HepG2 (cell line): ENCODE results near the gene PTGR3. TPM values are rescaled to one million over a fixed set of nuclear protein-coding genes. Genes with fewer than 3 reads are reported as not detected.

Source experiments
- ATF7 ChIP-seq, 2 experiments: fragments of 450-650 bp in 1 of 2; sonication (generic) in 1 of 2; formaldehyde crosslinking in 1 of 2; IDR thresholded peaks; 2 replicates each; pipeline versions ENCODE4 v1.4.0 to v1.6.1; 2016 to 2020; ENCODE audit warnings: antibody characterized with exemption in 1 of 2, mild to moderate bottlenecking in 1 of 2, missing genetic modification reagents in 1 of 2
- ATRX ChIP-seq: sonication (generic); formaldehyde crosslinking; IDR thresholded peaks from 2 replicates; pipeline ENCODE4 v1.4.0; 2020; ENCODE audit warnings: missing genetic modification reagents, borderline replicate concordance
- FOSL1 ChIP-seq: sonication (generic); formaldehyde crosslinking; IDR thresholded peaks from 2 replicates; pipeline ENCODE4 v1.9.0; 2021; ENCODE audit warnings: missing genetic modification reagents, borderline replicate concordance
- FOXO1 ChIP-seq: sonication (generic); formaldehyde crosslinking; IDR thresholded peaks from 2 replicates; pipeline ENCODE4 v1.4.0; 2020; ENCODE audit warnings: missing genetic modification reagents
- HDAC1 ChIP-seq: sonication (generic); formaldehyde crosslinking; IDR thresholded peaks from 2 replicates; pipeline ENCODE4 v1.5.1; 2020; ENCODE audit warnings: mild to moderate bottlenecking, missing genetic modification reagents
- HNRNPL ChIP-seq: fragments of 200-400 bp; formaldehyde crosslinking; IDR thresholded peaks from 2 replicates; pipeline ENCODE4 v1.6.1; 2017; ENCODE audit warnings: mild to moderate bottlenecking, low read depth, low read length
- LCORL ChIP-seq, 2 experiments: fragments of 450-650 bp in 1 of 2; sonication (generic) in 1 of 2; formaldehyde crosslinking in 1 of 2; IDR thresholded peaks; 2 replicates each; pipeline versions ENCODE4 v1.5.0 to v1.6.1; 2017 to 2020; ENCODE audit warnings: antibody characterized with exemption in 1 of 2, missing genetic modification reagents in 1 of 2
- MAFF ChIP-seq: IDR thresholded peaks from 2 replicates; pipeline ENCODE4 v1.6.1; 2011; ENCODE audit warnings: low read depth, low read length, improper control_type of control experiment
- NCOA2 ChIP-seq: sonication (generic); formaldehyde crosslinking; IDR thresholded peaks from 2 replicates; pipeline ENCODE4 v1.8.0; 2022; ENCODE audit warnings: inconsistent platforms
- PHF8 ChIP-seq: sonication (generic); formaldehyde crosslinking; IDR thresholded peaks from 2 replicates; pipeline ENCODE4 v1.5.0; 2020; ENCODE audit warnings: missing genetic modification reagents
- RORA ChIP-seq: sonication (generic); formaldehyde crosslinking; IDR thresholded peaks from 2 replicates; pipeline ENCODE4 v1.5.0; 2020; ENCODE audit warnings: mild to moderate bottlenecking, missing genetic modification reagents, moderate library complexity
- SMAD1 ChIP-seq: sonication (generic); formaldehyde crosslinking; IDR thresholded peaks from 2 replicates; pipeline ENCODE4 v1.4.0; 2020; ENCODE audit warnings: missing genetic modification reagents, low read depth, mild to moderate bottlenecking, borderline replicate concordance
- TAF15 ChIP-seq: fragments of 200-400 bp; formaldehyde crosslinking; IDR thresholded peaks from one replicate; pipeline ENCODE4 v1.6.1; 2018; ENCODE audit warnings: mild to moderate bottlenecking, low read depth, low read length; ENCODE audit not compliant: poor library complexity, severe bottlenecking
- TCF12 ChIP-seq, 2 experiments: fragments of 450-650 bp in 1 of 2; sonication (generic) in 1 of 2; formaldehyde crosslinking in 1 of 2; IDR thresholded peaks; 2 replicates each; pipeline versions ENCODE4 v1.6.1 to v1.8.0; 2017 to 2022; ENCODE audit warnings: antibody characterized with exemption in 1 of 2, mild to moderate bottlenecking in 1 of 2, missing genetic modification reagents in 1 of 2, moderate library complexity in 1 of 2
- TEAD3 ChIP-seq: optimal IDR thresholded peaks from 2 replicates; pipeline ENCODE3; 2016; ENCODE audit warnings: borderline replicate concordance
- ZBTB7B ChIP-seq: sonication (generic); formaldehyde crosslinking; IDR thresholded peaks from 2 replicates; pipeline ENCODE4 v1.4.0; 2020; ENCODE audit warnings: missing genetic modification reagents
- ZEB1 ChIP-seq: IDR thresholded peaks from 2 replicates; pipeline ENCODE4 v1.6.1; 2012; ENCODE audit warnings: mild to moderate bottlenecking, low read depth, inconsistent platforms; ENCODE audit not compliant: insufficient replicate concordance
- ZFP91 ChIP-seq: sonication (generic); formaldehyde crosslinking; IDR thresholded peaks from 2 replicates; pipeline ENCODE4 v1.9.0; 2022; ENCODE audit warnings: missing genetic modification reagents, mild to moderate bottlenecking, borderline replicate concordance
- ZNF235 ChIP-seq: sonication (generic); formaldehyde crosslinking; IDR thresholded peaks from 2 replicates; pipeline ENCODE4 v1.8.1; 2023; ENCODE audit warnings: mild to moderate bottlenecking, missing genetic modification reagents, borderline replicate concordance
- ZNF275 ChIP-seq: sonication (generic); formaldehyde crosslinking; IDR thresholded peaks from 2 replicates; pipeline ENCODE4 v1.8.0; 2022; ENCODE audit warnings: missing genetic modification reagents, mild to moderate bottlenecking, inconsistent platforms, borderline replicate concordance
- ZNF30 ChIP-seq: sonication (generic); formaldehyde crosslinking; IDR thresholded peaks from 2 replicates; pipeline ENCODE4 v1.5.0; 2020; ENCODE audit warnings: mild to moderate bottlenecking, missing genetic modification reagents
- ZNF354B ChIP-seq: sonication (generic); formaldehyde crosslinking; IDR thresholded peaks from 2 replicates; pipeline ENCODE4 v1.8.0; 2022; ENCODE audit warnings: mild to moderate bottlenecking, missing genetic modification reagents
- ZNF589 ChIP-seq: sonication (generic); formaldehyde crosslinking; conservative IDR thresholded peaks from 2 replicates; pipeline ENCODE4 v1.8.0; 2022; ENCODE audit warnings: mild to moderate bottlenecking, moderate library complexity, missing genetic modification reagents
- polyA plus RNA-seq, 8 experiments: library from polyadenylated mRNA; depleted of rRNA in 3 of 8; stranded (reverse) in 7 of 8; unstranded in 1 of 8; fragments of >200 nt; fragmentation: Illumina TruSeq in 4 of 8; extraction: Trizol in 4 of 8; gene quantifications; 2 replicates each; pipeline versions ENCODE4 v1.2.1 to v1.2.3, GENCODE V29; 2011 to 2016; ENCODE audit warnings: low read depth in 4 of 8, missing spikeins in 1 of 8, mixed read lengths in 1 of 8; ENCODE audit not compliant: insufficient read depth in 1 of 8
- total RNA-seq, 5 experiments: library from RNA; depleted of rRNA; stranded (reverse); fragments of >200 nt; fragmentation: Illumina TruSeq; extraction: Trizol; gene quantifications; 2 replicates each; pipeline ENCODE4 v1.2.3, GENCODE V29; 2016; ENCODE audit warnings: low read depth in 1 of 5
- TF ChIP-seq, protein P1 (sequence below): sonication (generic); formaldehyde crosslinking; IDR thresholded peaks from 2 replicates; pipeline ENCODE4 v1.9.0; 2021; ENCODE audit warnings: missing genetic modification reagents, mild to moderate bottlenecking, borderline replicate concordance
- TF ChIP-seq, protein P2 (sequence below): sonication (generic); formaldehyde crosslinking; IDR thresholded peaks from 2 replicates; pipeline ENCODE4 v1.4.0; 2020; ENCODE audit warnings: mild to moderate bottlenecking, missing genetic modification reagents

Gene PTGR3
- total and polyA plus RNA-seq, 2 of the 13 experiments (the other 11 are each of a cell fraction or from before 2014, with no cell fraction given) = 11.5 to 25.3 TPM

DNA sequence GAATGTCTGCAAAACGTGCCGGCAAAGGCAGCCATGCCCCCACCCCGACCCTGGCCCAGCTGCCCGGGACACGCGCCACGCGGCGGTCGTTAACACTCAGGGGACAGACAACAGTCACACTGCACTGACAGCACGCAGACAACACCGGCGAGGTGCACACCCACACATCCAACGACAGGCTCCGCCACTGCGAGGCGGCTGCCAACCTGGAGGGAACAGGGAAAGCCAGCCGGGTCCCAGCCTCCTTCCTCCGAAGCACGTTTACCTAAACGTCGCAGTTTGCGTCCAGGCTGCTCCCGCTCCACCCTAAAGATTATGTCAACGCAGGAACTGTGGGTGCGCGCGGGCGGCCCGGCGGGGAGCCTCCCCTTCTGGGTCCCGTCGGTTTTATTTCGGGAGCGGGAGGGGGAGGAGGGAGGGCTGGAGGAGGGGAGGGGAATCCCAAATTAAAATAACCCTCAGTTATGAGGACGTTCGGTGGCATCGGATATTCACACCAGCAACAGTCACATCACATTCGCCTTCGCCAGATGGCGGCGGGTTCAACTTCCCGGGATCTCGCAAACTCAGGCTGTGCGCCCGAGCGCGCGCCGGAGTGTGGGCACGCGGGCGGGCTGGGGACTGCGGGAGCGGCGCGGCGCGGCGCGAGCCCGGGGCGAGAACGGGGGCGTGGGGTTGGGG, 644 bp downstream of the PTGR3 start (continued):
- peak; percentile 52; the same call in 1 of the 2 replicates for TF ChIP-seq ZFP91
- TF ChIP-seq, protein P1, sequence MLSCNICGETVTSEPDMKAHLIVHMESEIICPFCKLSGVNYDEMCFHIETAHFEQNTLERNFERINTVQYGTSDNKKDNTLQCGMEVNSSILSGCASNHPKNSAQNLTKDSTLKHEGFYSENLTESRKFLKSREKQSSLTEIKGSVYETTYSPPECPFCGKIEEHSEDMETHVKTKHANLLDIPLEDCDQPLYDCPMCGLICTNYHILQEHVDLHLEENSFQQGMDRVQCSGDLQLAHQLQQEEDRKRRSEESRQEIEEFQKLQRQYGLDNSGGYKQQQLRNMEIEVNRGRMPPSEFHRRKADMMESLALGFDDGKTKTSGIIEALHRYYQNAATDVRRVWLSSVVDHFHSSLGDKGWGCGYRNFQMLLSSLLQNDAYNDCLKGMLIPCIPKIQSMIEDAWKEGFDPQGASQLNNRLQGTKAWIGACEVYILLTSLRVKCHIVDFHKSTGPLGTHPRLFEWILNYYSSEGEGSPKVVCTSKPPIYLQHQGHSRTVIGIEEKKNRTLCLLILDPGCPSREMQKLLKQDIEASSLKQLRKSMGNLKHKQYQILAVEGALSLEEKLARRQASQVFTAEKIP (CRISPR knock-in tag) = no peak
- peak; percentile 56; the same call in 1 of the 2 replicates for TF ChIP-seq HDAC1 (CRISPR knock-in tag)
- no peak for TF ChIP-seq ATRX (CRISPR knock-in tag)
- peak; percentile 61; the same call in 1 of the 2 replicates for TF ChIP-seq HNRNPL
- no peak for TF ChIP-seq FOXO1 (CRISPR knock-in tag)
- no peak for TF ChIP-seq SMAD1 (CRISPR knock-in tag)
- TF ChIP-seq ZBTB7B (CRISPR knock-in tag) = no peak
- no peak for TF ChIP-seq ZNF235 (CRISPR knock-in tag)
- TF ChIP-seq ZNF354B (CRISPR knock-in tag) = 0 out of 2 replicates have a peak, but pooled peaks have one; percentile 52
- TF ChIP-seq TEAD3 = peak; percentile 10
- TF ChIP-seq, protein P2, sequence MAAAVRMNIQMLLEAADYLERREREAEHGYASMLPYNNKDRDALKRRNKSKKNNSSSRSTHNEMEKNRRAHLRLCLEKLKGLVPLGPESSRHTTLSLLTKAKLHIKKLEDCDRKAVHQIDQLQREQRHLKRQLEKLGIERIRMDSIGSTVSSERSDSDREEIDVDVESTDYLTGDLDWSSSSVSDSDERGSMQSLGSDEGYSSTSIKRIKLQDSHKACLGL (CRISPR knock-in tag) = peak; percentile 60; the same call in 1 of the 2 replicates
- TF ChIP-seq PHF8 = peak; percentile 12; the same call in 1 of the 2 replicates
- TF ChIP-seq LCORL (IDR thresholded peaks at IDR 0.05) = no peak
- TF ChIP-seq LCORL (CRISPR knock-in tag; IDR thresholded peaks at IDR 0.05) = peak; percentile 50; the same call in 1 of the 2 replicates
- TF ChIP-seq TCF12 (IDR thresholded peaks at IDR 0.05) = no peak
- no peak; the same call in 1 of the 2 replicates for TF ChIP-seq TCF12 (CRISPR knock-in tag; IDR thresholded peaks at IDR 0.05)
- TF ChIP-seq ATF7 (IDR thresholded peaks at IDR 0.05) = no peak
- no peak for TF ChIP-seq ATF7 (CRISPR knock-in tag; IDR thresholded peaks at IDR 0.05)
- TF ChIP-seq ZNF275 (CRISPR knock-in tag) = no peak
- TF ChIP-seq MAFF = no peak
- TF ChIP-seq TAF15 = no peak
- TF ChIP-seq FOSL1 (CRISPR knock-in tag) = no peak
- TF ChIP-seq ZNF30 (CRISPR knock-in tag) = no peak
- TF ChIP-seq ZNF589 (CRISPR knock-in tag) = 0 out of 2 replicates have a peak, but pooled peaks have one; percentile 44
- no peak for TF ChIP-seq ZEB1
- no peak for TF ChIP-seq RORA (CRISPR knock-in tag)
- no peak for TF ChIP-seq NCOA2
